Right lobe of liver (tissue), 4 donors: ENCODE measurements around the gene RPP14.

Experiments
- POLR2A ChIP-seq: fragments of 450-650 bp; IDR thresholded peaks from one replicate; pipeline ENCODE4 v1.6.1; 2017; ENCODE audit warnings: antibody characterized with exemption, mild to moderate bottlenecking
- TF ChIP-seq, protein P1 (sequence below), 4 donors: fragments of 200-600 bp in 3 of 4; fragments of 450-650 bp in 1 of 4; IDR thresholded peaks; one replicate each; pipeline versions ENCODE4 v1.5.1 to v1.8.0; 2016 to 2022; ENCODE audit warnings: antibody characterized with exemption in 4 of 4, mild to moderate bottlenecking in 2 of 4
- donor health status: DM: no; HTN: no; CAD: no.
- donor health status: DM: no; HTN: no; CAD: no.
- donor health status: DM: no; HTN: yes; CAD: no.

DNA sequence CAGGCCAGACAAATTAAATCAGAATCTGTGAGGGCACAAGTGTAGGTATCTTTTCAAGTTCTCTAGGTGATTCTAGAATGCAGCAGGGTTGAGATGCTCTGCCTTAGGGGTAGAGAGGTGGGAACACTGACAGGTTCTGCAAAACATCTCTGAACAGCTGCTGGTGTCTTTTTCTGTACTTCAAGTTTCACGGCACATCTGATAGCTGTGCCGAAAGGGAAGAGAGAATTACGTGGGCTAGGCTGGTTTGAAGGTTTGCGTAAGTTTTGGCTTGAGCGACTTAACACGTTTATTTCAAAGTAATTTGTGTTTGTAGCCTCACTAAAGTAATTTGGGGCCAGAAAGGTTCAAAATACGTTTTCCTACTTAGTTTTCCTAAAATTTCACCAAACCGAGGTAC is 49.1 kb downstream of the RPP14 start:
- TF ChIP-seq, protein P1, sequence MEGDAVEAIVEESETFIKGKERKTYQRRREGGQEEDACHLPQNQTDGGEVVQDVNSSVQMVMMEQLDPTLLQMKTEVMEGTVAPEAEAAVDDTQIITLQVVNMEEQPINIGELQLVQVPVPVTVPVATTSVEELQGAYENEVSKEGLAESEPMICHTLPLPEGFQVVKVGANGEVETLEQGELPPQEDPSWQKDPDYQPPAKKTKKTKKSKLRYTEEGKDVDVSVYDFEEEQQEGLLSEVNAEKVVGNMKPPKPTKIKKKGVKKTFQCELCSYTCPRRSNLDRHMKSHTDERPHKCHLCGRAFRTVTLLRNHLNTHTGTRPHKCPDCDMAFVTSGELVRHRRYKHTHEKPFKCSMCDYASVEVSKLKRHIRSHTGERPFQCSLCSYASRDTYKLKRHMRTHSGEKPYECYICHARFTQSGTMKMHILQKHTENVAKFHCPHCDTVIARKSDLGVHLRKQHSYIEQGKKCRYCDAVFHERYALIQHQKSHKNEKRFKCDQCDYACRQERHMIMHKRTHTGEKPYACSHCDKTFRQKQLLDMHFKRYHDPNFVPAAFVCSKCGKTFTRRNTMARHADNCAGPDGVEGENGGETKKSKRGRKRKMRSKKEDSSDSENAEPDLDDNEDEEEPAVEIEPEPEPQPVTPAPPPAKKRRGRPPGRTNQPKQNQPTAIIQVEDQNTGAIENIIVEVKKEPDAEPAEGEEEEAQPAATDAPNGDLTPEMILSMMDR (IDR thresholded peaks at IDR 0.05), result no peak
- no peak for TF ChIP-seq POLR2A
